ENCODE measurements around the gene NAV2.

Gene NAV2

GRCh38 chr11:19676475-19677380 is 35.9 kb upstream of the NAV2 start:
- peak; percentile 25 for DNase-seq

GRCh38 chr11:19677381-19678080 is 35.1 kb upstream of the NAV2 start:
- no peak for DNase-seq
- in situ Hi-C loops (cut with HindIII; ENCODE audit: low pct_ligation_motif_present, low sequenced_read_pairs), result no loop called here
- Histone ChIP-seq H3K4me3 (ENCODE audit: low read depth, low read length) (no peak overlapping the region), H3K36me3 (replicated peaks) (no peaks in the 10 kb centered on the region), H3K27me3 (replicated peaks) (no peaks in the 10 kb centered on the region), H3K27ac (no peak overlapping the region)
- no peak for TF ChIP-seq CTCF (IDR thresholded peaks at IDR 0.05; ENCODE audit: low read depth, low read length, missing control alignments)

More at GRCh38 chr11:19676475-19677380, 35.9 kb upstream of the NAV2 start:
- no peaks in the 10 kb centered on the region for H3K27me3 ChIP-seq (replicated peaks)
- H3K36me3 ChIP-seq (replicated peaks), result no peaks in the 10 kb centered on the region
- no peak for TF ChIP-seq CTCF (IDR thresholded peaks at IDR 0.05; ENCODE audit: low read depth, low read length, missing control alignments)
- in situ Hi-C loops (cut with HindIII; ENCODE audit: low pct_ligation_motif_present, low sequenced_read_pairs), result no loop called here
- H3K27ac ChIP-seq, result no peak overlapping the region
- no peak overlapping the region for H3K4me3 ChIP-seq (ENCODE audit: low read depth, low read length)

- peak; percentile 39 for TF ChIP-seq CTCF (IDR thresholded peaks at IDR 0.05; ENCODE audit: low read depth, low read length, missing control alignments)
- in situ Hi-C loops (cut with HindIII; ENCODE audit: low pct_ligation_motif_present, low sequenced_read_pairs), result no loop called here
- peak overlapping the region; percentile 65 for H3K27ac ChIP-seq
Observed at GRCh38 chr11:19679952-19680828, 32.4 kb upstream of the NAV2 start.

GRCh38 chr11:19680829-19681368 is 31.7 kb upstream of the NAV2 start:
- no peaks in the 10 kb centered on the region for H3K27me3 ChIP-seq (replicated peaks)
- no peaks in the 10 kb centered on the region for H3K36me3 ChIP-seq (replicated peaks)
- TF ChIP-seq CTCF (IDR thresholded peaks at IDR 0.05; ENCODE audit: low read depth, low read length, missing control alignments), result no peak
- no peak for DNase-seq
- H3K4me3 ChIP-seq (ENCODE audit: low read depth, low read length), result no peak overlapping the region
- in situ Hi-C loops (cut with HindIII; ENCODE audit: low pct_ligation_motif_present, low sequenced_read_pairs), result no loop called here
- H3K27ac ChIP-seq, result peak overlapping the region; percentile 59

More at GRCh38 chr11:19679952-19680828, 32.4 kb upstream of the NAV2 start:
- no peaks in the 10 kb centered on the region for H3K36me3 ChIP-seq (replicated peaks)
- H3K27me3 ChIP-seq (replicated peaks), result no peaks in the 10 kb centered on the region
- H3K4me3 ChIP-seq (ENCODE audit: low read depth, low read length), result no peak overlapping the region
- peak; percentile 98 for DNase-seq

- H3K27ac ChIP-seq, result no peak overlapping the region
- H3K27me3 ChIP-seq (replicated peaks), result no peaks in the 10 kb centered on the region
- H3K4me3 ChIP-seq (ENCODE audit: low read depth, low read length), result no peak overlapping the region
- H3K36me3 ChIP-seq (replicated peaks), result no peaks in the 10 kb centered on the region
- in situ Hi-C loops (cut with HindIII; ENCODE audit: low pct_ligation_motif_present, low sequenced_read_pairs), result no loop called here
- TF ChIP-seq CTCF (IDR thresholded peaks at IDR 0.05; ENCODE audit: low read depth, low read length, missing control alignments), result no peak
- DNase-seq, result no peak
Observed at GRCh38 chr11:19683141-19683805, 29.4 kb upstream of the NAV2 start.
